GM10266 (cell line): ENCODE measurements around the gene SMIM7.

ENCODE experiments used
- DNase-seq: peaks from one replicate; pipeline ENCODE4 v3.0.0; 2012; ENCODE audit errors: extremely low spot score
- TF ChIP-seq, protein P1 (sequence below): IDR thresholded peaks from 2 replicates; pipeline ENCODE4 v1.5.1; 2012; ENCODE audit warnings: mild to moderate bottlenecking, low read depth; ENCODE audit not compliant: control insufficient read depth, insufficient read depth; ENCODE audit errors: missing control alignments

Gene SMIM7

DNA sequence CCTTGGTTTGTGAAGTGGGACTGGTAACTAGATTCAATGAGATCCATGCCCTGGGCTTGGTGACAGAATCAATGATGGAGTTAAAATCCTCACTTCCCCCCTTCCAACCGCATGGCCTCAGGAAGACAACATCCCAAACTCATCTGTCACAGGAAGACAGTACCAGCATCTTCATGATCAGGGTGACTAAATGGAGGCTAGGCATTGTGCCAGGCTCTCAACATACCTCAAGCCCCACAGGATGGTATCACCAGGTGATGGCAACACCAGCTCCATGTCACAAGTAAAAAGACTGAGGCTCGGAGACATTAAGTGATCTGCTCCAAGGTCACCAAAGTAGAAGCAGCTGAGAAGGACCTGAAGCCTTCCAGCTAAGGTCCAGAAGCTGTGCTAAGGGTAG, 46.1 kb downstream of the SMIM7 start:
- TF ChIP-seq, protein P1, sequence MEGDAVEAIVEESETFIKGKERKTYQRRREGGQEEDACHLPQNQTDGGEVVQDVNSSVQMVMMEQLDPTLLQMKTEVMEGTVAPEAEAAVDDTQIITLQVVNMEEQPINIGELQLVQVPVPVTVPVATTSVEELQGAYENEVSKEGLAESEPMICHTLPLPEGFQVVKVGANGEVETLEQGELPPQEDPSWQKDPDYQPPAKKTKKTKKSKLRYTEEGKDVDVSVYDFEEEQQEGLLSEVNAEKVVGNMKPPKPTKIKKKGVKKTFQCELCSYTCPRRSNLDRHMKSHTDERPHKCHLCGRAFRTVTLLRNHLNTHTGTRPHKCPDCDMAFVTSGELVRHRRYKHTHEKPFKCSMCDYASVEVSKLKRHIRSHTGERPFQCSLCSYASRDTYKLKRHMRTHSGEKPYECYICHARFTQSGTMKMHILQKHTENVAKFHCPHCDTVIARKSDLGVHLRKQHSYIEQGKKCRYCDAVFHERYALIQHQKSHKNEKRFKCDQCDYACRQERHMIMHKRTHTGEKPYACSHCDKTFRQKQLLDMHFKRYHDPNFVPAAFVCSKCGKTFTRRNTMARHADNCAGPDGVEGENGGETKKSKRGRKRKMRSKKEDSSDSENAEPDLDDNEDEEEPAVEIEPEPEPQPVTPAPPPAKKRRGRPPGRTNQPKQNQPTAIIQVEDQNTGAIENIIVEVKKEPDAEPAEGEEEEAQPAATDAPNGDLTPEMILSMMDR, result no peak
- DNase-seq, result no peak

DNA sequence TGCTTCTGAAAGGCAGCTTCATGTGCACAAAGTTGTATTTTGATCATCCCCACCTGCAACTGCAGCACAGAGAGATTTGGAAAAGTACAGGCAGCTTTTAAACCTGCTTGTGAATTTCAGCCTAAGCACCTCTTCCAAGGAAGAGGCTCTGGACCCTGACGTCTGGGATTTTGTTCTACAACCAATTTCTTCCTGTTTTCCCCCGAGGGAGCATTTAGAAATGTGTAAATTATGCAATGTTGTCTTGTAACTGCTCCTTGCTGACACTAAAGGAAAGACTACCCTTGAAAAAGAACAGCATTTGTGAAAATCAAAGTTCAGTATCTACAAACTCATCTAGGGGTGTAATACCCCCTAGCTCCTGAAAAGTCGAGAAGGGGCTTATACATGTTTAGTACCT, 47.3 kb downstream of the SMIM7 start:
- DNase-seq, result no peak

DNA sequence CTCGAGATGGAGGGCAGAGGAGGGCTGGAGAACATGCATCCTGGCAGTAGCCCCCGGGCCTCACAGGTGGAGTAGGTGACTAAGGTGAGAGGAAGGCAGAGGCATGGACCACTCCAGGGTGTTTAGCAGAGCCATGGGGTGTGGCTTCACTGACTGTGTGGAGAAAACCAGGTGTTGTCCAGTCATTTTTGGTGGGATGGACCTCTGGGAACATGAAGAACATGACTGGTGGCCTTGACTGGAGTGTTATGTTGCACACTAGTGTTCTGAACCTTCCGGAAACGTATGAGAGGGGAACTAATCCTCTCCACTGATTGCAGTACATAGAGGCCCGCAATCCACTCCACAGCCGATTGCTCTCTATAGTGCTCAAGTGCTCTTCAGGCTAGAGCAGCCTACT, 48.8 kb downstream of the SMIM7 start:
- TF ChIP-seq, protein P1, result no peak
- no peak for DNase-seq

More for the DNA sequence above, 47.3 kb downstream of the SMIM7 start:
- TF ChIP-seq, protein P1, result no peak

DNA sequence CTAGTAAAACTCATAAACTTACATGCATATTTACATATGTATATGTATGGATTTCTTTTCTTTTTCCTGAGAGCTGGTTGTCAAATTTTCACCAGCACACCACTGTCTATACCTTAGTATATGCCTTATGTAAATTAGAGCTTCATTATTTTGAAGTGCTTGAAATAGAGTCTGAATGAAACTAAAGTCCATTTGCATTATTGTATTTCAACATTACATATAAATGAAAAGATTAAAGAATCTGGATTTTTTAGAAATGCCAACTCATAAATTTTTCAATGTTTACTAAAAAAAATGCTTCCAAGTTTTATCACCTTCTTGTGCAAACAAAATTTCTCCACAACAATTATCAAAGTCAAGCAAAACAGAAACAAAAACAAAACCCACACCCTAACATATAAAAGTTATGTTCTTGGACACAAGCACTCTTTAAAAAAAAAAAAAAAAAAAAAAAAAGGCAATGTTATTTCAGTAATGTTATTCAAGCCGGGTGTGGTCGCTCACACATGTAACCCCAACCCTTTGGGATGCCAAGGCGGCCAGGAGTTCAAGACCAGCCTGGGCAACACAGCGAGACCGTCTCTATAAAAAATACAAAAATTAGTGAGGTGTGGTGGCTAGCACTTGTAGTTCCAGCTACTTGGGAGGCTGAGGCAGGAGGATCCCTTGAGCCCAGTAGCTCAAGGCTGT, 50.3 kb downstream of the SMIM7 start:
- no peak for DNase-seq
- TF ChIP-seq, protein P1, result no peak

DNA sequence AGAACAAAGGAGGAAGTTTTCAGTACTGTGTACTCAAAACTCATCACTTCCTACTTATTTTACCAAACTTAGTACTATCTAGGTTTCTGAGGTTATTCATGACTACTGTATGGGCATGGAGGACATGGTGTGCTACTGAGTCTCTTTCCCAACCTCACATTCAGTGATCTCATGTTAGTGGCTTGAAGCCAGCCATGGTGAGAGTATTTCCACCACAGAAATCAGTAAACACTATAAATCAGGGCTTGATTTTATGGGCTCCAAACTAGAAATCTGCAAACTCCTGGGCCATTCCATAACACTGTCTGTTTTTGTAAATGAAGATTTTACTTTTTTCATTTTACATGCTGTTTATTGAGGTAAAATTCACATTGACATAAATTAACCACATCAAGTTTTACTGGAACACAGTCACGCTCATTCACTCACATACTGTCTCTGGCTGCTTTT, 51.6 kb downstream of the SMIM7 start:
- TF ChIP-seq, protein P1, result no peak
- DNase-seq, result no peak

DNA sequence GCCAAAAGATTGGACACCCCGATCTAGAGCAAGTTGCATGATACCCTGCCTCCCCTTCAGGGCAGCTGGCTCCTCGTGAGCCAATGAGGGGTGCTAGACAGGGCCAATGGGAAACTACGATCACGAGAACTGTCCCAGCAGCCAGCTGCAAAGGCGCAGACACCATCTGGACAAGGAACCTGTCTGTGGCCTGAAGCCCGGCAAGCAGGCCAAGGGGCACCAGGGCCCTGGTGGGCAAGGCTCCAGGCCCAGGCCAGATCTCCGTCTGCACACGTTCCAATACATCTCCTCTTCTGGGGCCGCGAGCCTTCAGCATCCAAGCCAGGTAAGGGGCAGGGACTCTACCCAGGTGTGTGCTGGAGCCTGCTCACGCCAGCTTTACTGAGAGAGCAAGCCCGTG, 52.1 kb downstream of the SMIM7 start:
- no peak for DNase-seq

DNA sequence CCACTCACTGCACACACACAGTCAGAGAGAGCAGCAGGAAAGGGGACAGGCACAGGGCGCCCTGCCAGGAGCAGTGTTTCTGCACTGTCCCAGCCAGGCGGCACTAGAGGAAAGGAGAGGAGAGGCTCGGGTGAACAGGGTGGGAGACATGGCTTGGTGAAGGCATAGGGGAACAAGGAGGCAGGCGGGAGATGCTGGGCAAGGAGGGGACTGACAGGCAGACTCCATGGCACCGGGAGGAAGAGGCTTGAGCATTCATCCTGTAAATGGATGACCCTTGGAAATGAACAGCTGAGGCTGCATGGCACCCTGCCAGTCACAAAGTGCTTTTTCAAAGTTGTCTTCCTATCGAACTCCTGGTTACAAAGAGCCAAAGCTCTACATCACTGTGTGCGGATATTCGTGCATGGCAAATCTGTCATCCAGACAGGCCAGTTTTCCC, 54.4 kb downstream of the SMIM7 start:
- DNase-seq, result no peak
- TF ChIP-seq, protein P1, result no peak

More for the DNA sequence above, 52.1 kb downstream of the SMIM7 start:
- TF ChIP-seq, protein P1, result no peak
